Measurements from ENCODE around the gene FDPS.

FDPS gene

GRCh38 chr1:155277902-155278688, 30.6 kb upstream of the FDPS start (continued):
- no peak for TF ChIP-seq ZBTB44 (tag by site-specific recombination; IDR thresholded peaks at IDR 0.05)
- no peak for TF ChIP-seq ZFP41 (tag by site-specific recombination; IDR thresholded peaks at IDR 0.05; ENCODE audit: borderline replicate concordance)
- no peak for TF ChIP-seq ZSCAN4 (tag by site-specific recombination; IDR thresholded peaks at IDR 0.05)
- TF ChIP-seq ZNF24 (tag by site-specific recombination; IDR thresholded peaks at IDR 0.05): no peak
- no peak for TF ChIP-seq ZNF341 (tag by site-specific recombination; IDR thresholded peaks at IDR 0.05; ENCODE audit: low read depth)
- no peak for TF ChIP-seq PRDM4 (tag by site-specific recombination; IDR thresholded peaks at IDR 0.05)
- TF ChIP-seq ZNF2 (tag by site-specific recombination; IDR thresholded peaks at IDR 0.05): no peak
- TF ChIP-seq OSR2 (tag by site-specific recombination; IDR thresholded peaks at IDR 0.05): no peak
- no peak for TF ChIP-seq PRDM2 (tag by site-specific recombination; IDR thresholded peaks at IDR 0.05; ENCODE audit: borderline replicate concordance)
- no peak for TF ChIP-seq ZNF670 (tag by site-specific recombination; IDR thresholded peaks at IDR 0.05; ENCODE audit: low read depth)
- no peak for TF ChIP-seq ZNF175 (tag by site-specific recombination; IDR thresholded peaks at IDR 0.05)
- TF ChIP-seq ATF2 (tag by site-specific recombination; IDR thresholded peaks at IDR 0.05; ENCODE audit: low read depth): no peak
- no peak for TF ChIP-seq ZNF76 (tag by site-specific recombination; IDR thresholded peaks at IDR 0.05; ENCODE audit: borderline replicate concordance, low read depth)
- TF ChIP-seq ZBTB7A (tag by site-specific recombination; IDR thresholded peaks at IDR 0.05; ENCODE audit: low read depth): no peak
- no peak for TF ChIP-seq ZNF174 (tag by site-specific recombination; IDR thresholded peaks at IDR 0.05)
- TF ChIP-seq OVOL3 (tag by site-specific recombination; IDR thresholded peaks at IDR 0.05): no peak; the same call in 1 of the 2 replicates
- no peak for TF ChIP-seq INSM2 (tag by site-specific recombination; IDR thresholded peaks at IDR 0.05)
- no peak for TF ChIP-seq ZNF585B (tag by site-specific recombination; IDR thresholded peaks at IDR 0.05)
- TF ChIP-seq KLF17 (tag by site-specific recombination; IDR thresholded peaks at IDR 0.05): no peak

Measured in HEK293 (cell line).